Keratinocyte (primary cell): Measurements from ENCODE around the gene ZNF143. TPM values are rescaled to one million over a fixed set of nuclear protein-coding genes. Genes with fewer than 3 reads are reported as not detected.

Experiments used
- DNase-seq: peaks from one replicate; pipeline ENCODE4 v3.0.0-alpha.2; 2011; ENCODE audit warnings: low read depth, missing footprints, low spot score
- FAIRE-seq: peaks from 2 replicates; lab custom pipeline; 2011; peaks lifted over from hg19 to GRCh38; lab: Jason Lieb, UNC
- H2AFZ ChIP-seq: 2 replicates; pipeline ENCODE4 v1.6.0; 2012; ENCODE audit warnings: low read length, control low read depth, inconsistent platforms; ENCODE audit not compliant: control insufficient read depth
- H3K27ac ChIP-seq: 2 replicates; pipeline ENCODE4 v1.5.1; 2011; ENCODE audit warnings: low read length; ENCODE audit not compliant: control insufficient read depth, insufficient read depth
- H3K27me3 ChIP-seq: 3 replicates; pipeline ENCODE4 v1.6.0; 2011; ENCODE audit warnings: low read length; ENCODE audit not compliant: control insufficient read depth, insufficient read depth; ENCODE audit errors: extremely low read depth
- H3K36me3 ChIP-seq, 2 experiments: 2 replicates in 1 of 2; 3 replicates in 1 of 2; pipeline ENCODE4 v1.5.1; 2011; ENCODE audit warnings: low read length in 2 of 2, mild to moderate bottlenecking in 1 of 2; ENCODE audit not compliant: control insufficient read depth in 2 of 2, insufficient read depth in 2 of 2; ENCODE audit errors: extremely low read depth in 1 of 2
- H3K4me1 ChIP-seq: 3 replicates; pipeline ENCODE4 v1.5.1; 2011; ENCODE audit warnings: low read length; ENCODE audit not compliant: control insufficient read depth, insufficient read depth; ENCODE audit errors: extremely low read depth
- H3K4me2 ChIP-seq: 3 replicates; pipeline ENCODE4 v1.6.0; 2011; ENCODE audit warnings: low read depth, low read length; ENCODE audit not compliant: control insufficient read depth, insufficient read depth; ENCODE audit errors: extremely low read depth
- H3K4me3 ChIP-seq, 3 experiments: fragments of 200-600 bp in 1 of 3; sonication (generic) in 1 of 3; 2 replicates in 2 of 3; 3 replicates in 1 of 3; pipeline ENCODE4 v1.5.1; 2011 to 2016; ENCODE audit warnings: low read length in 3 of 3, mild to moderate bottlenecking in 3 of 3, control low read depth in 2 of 3, inconsistent platforms in 1 of 3, low read depth in 1 of 3, mixed read lengths in 1 of 3, mixed run types in 1 of 3, moderate library complexity in 1 of 3; ENCODE audit not compliant: control insufficient read depth in 2 of 3, insufficient read depth in 2 of 3; ENCODE audit errors: extremely low read depth in 1 of 3
- H3K79me2 ChIP-seq: 2 replicates; pipeline ENCODE4 v1.6.0; 2012; ENCODE audit warnings: low read length; ENCODE audit not compliant: control insufficient read depth, insufficient read depth
- H3K9ac ChIP-seq: 3 replicates; pipeline ENCODE4 v1.6.0; 2011; ENCODE audit warnings: low read length; ENCODE audit not compliant: control insufficient read depth, insufficient read depth; ENCODE audit errors: extremely low read depth
- H3K9me1 ChIP-seq: 3 replicates; pipeline ENCODE4 v1.6.0; 2011; ENCODE audit warnings: low read length; ENCODE audit not compliant: control insufficient read depth, insufficient read depth; ENCODE audit errors: extremely low read depth
- H3K9me3 ChIP-seq: 2 replicates; pipeline ENCODE4 v1.5.1; 2012; ENCODE audit warnings: low read depth, low read length; ENCODE audit not compliant: control insufficient read depth
- H4K20me1 ChIP-seq: 3 replicates; pipeline ENCODE4 v1.6.0; 2011; ENCODE audit warnings: low read length; ENCODE audit not compliant: control insufficient read depth, insufficient read depth; ENCODE audit errors: extremely low read depth
- CTCF ChIP-seq, 3 experiments: IDR thresholded peaks in 1 of 3; conservative IDR thresholded peaks in 1 of 3; optimal IDR thresholded peaks in 1 of 3; 2 replicates in 2 of 3; 3 replicates in 1 of 3; pipeline versions ENCODE3 to v1.5.1; 2011; ENCODE audit warnings: low read length in 3 of 3, mild to moderate bottlenecking in 3 of 3, moderate library complexity in 2 of 3, control low read depth in 1 of 3, inconsistent platforms in 1 of 3; ENCODE audit not compliant: insufficient read depth in 2 of 3; ENCODE audit errors: extremely low read depth in 1 of 3
- EZH2 ChIP-seq: IDR thresholded peaks from one replicate; pipeline ENCODE4 v1.6.1; 2012; ENCODE audit warnings: inconsistent platforms, mild to moderate bottlenecking, low read length, moderate library complexity
- dilution Hi-C: fragments of 300-500 bp; cut with MboI; formaldehyde crosslinking; loops from one replicate; pipeline ENCODE4 v1.7.0; 2020; ENCODE audit warnings: low sequenced_read_pairs; ENCODE audit not compliant: extremely low pct_ligation_motif_present
- polyA plus RNA-seq, 5 experiments: library from polyadenylated mRNA; depleted of rRNA in 3 of 5; stranded (reverse) in 3 of 5; stranded (forward) in 1 of 5; unstranded in 1 of 5; fragments of >200 nt; gene quantifications; 1 replicate in 1 of 5; 2 replicates in 3 of 5; 3 replicates in 1 of 5; pipeline versions ENCODE4 v1.2.1 to v1.2.3, GENCODE V29; 2011 to 2012; ENCODE audit warnings: missing spikeins in 2 of 5, low read depth in 1 of 5, low replicate concordance in 1 of 5

Gene ZNF143
- polyA plus RNA-seq, 1 donor (not counting 4 experiments of a cell fraction or from before 2014, with no cell fraction given): 32.0 TPM

GRCh38 chr11:9493492-9493891 is 32.7 kb downstream of the ZNF143 start:
- H4K20me1 ChIP-seq: no peaks in the 10 kb centered on the region
- no peak for TF ChIP-seq CTCF (optimal IDR thresholded peaks at IDR 0.05 in 1 of 3, IDR thresholded peaks at IDR 0.05 in 1 of 3, conservative IDR thresholded peaks at IDR 0.05 in 1 of 3; ENCODE audit: extremely low read depth in 1 of 3, insufficient read depth in 2 of 3, low read length in 3 of 3)
- no peak for TF ChIP-seq EZH2
- H3K27ac ChIP-seq: no peak overlapping the region
- dilution Hi-C loops: no loop called here
- H3K9ac ChIP-seq: no peak overlapping the region
- H2AFZ ChIP-seq: no peak overlapping the region
- H3K4me1 ChIP-seq: peaks cover 12% of the 10 kb centered on the region
- no peaks in the 10 kb centered on the region for H3K9me1 ChIP-seq
- H3K27me3 ChIP-seq: no peaks in the 10 kb centered on the region
- H3K36me3 ChIP-seq: peaks cover 8 to 14% of the 10 kb centered on the region in 2 experiments
- H3K4me3 ChIP-seq: no peak overlapping the region
- H3K4me2 ChIP-seq: no peak overlapping the region
- FAIRE-seq (no peak), DNase-seq (no peak)
- H3K9me3 ChIP-seq: no peaks in the 10 kb centered on the region
- no peaks in the 10 kb centered on the region for H3K79me2 ChIP-seq

- TF ChIP-seq CTCF (optimal IDR thresholded peaks at IDR 0.05 in 1 of 3, IDR thresholded peaks at IDR 0.05 in 1 of 3, conservative IDR thresholded peaks at IDR 0.05 in 1 of 3; ENCODE audit: extremely low read depth in 1 of 3, insufficient read depth in 2 of 3, low read length in 3 of 3) (no peak), EZH2 (no peak)
- H3K4me3 ChIP-seq: no peak overlapping the region
- peaks cover 5% of the 10 kb centered on the region for H3K4me1 ChIP-seq
- no peak for FAIRE-seq
- no peaks in the 10 kb centered on the region for H3K79me2 ChIP-seq
- H3K9me3 ChIP-seq: no peaks in the 10 kb centered on the region
- dilution Hi-C loops: no loop called here
- H2AFZ ChIP-seq: no peak overlapping the region
- H3K27me3 ChIP-seq: no peaks in the 10 kb centered on the region
- no peak overlapping the region for H3K4me2 ChIP-seq
- DNase-seq: no peak
- H3K9me1 ChIP-seq: no peaks in the 10 kb centered on the region
- H3K27ac ChIP-seq: no peak overlapping the region
- H3K9ac ChIP-seq: no peak overlapping the region
- H4K20me1 ChIP-seq: no peaks in the 10 kb centered on the region
- H3K36me3 ChIP-seq: peaks cover 8 to 14% of the 10 kb centered on the region in 2 experiments
These were observed 33.5 kb downstream of the ZNF143 start for GRCh38 chr11:9494316-9494715.
